ENCODE measurements around the gene FAM83B.
"Not testable (repeated sequence)": the region's sequence is repeated elsewhere in the genome, so short reads cannot be mapped to it uniquely, and the experiment has no call there.

FAM83B gene

GRCh38 chr6:54861905-54862616 is 15.5 kb downstream of the FAM83B start:
- no peak for DNase-seq (ENCODE audit: low read depth)

GRCh38 chr6:54864272-54864671 is 17.7 kb downstream of the FAM83B start:
- no peak for DNase-seq (ENCODE audit: low read depth)

GRCh38 chr6:54865091-54865631 is 18.6 kb downstream of the FAM83B start:
- no peak for DNase-seq (ENCODE audit: low read depth)

GRCh38 chr6:54868556-54868955 is 22.0 kb downstream of the FAM83B start:
- DNase-seq (ENCODE audit: low read depth) = no peak

- no peak for DNase-seq (ENCODE audit: low read depth)
Observed at GRCh38 chr6:54873599-54873998, 27.0 kb downstream of the FAM83B start.

GRCh38 chr6:54874349-54875048 is 27.9 kb downstream of the FAM83B start:
- DNase-seq (ENCODE audit: low read depth) = no peak

- DNase-seq (ENCODE audit: low read depth) = no peak
Observed at GRCh38 chr6:54875539-54875938, 29.0 kb downstream of the FAM83B start.

- no peak for DNase-seq (ENCODE audit: low read depth)
Observed at GRCh38 chr6:54876365-54876764, 29.8 kb downstream of the FAM83B start.

- DNase-seq (ENCODE audit: low read depth) = no peak
Observed at GRCh38 chr6:54876871-54877270, 30.3 kb downstream of the FAM83B start.

- DNase-seq (ENCODE audit: low read depth) = no peak
Observed at GRCh38 chr6:54877713-54878317, 31.2 kb downstream of the FAM83B start.

GRCh38 chr6:54878718-54879117 is 32.1 kb downstream of the FAM83B start:
- no peak for DNase-seq (ENCODE audit: low read depth)

- DNase-seq (ENCODE audit: low read depth) = no peak
Observed at GRCh38 chr6:54879188-54879985, 32.8 kb downstream of the FAM83B start.

GRCh38 chr6:54881067-54881730 is 34.6 kb downstream of the FAM83B start:
- DNase-seq (ENCODE audit: low read depth) = no peak

- not testable (repeated sequence) for DNase-seq (ENCODE audit: low read depth)
Observed at GRCh38 chr6:54881891-54882290, 35.3 kb downstream of the FAM83B start.

GRCh38 chr6:54886932-54887584 is 40.5 kb downstream of the FAM83B start:
- no peak for DNase-seq (ENCODE audit: low read depth)

GRCh38 chr6:54891536-54891935 is 45.0 kb downstream of the FAM83B start:
- DNase-seq (ENCODE audit: low read depth) = no peak

- DNase-seq (ENCODE audit: low read depth) = peak; percentile 9
Observed at GRCh38 chr6:54892831-54893230, 46.3 kb downstream of the FAM83B start.

- no peak for DNase-seq (ENCODE audit: low read depth)
Observed at GRCh38 chr6:54893818-54894217, 47.2 kb downstream of the FAM83B start.

GRCh38 chr6:54896302-54896701 is 49.7 kb downstream of the FAM83B start:
- no peak for DNase-seq (ENCODE audit: low read depth)

GRCh38 chr6:54897462-54898189 is 51.1 kb downstream of the FAM83B start:
- DNase-seq (ENCODE audit: low read depth) = no peak

All from fibroblast of the conjunctiva (primary cell).